ENCODE measurements around the gene C2orf72. TPM values are rescaled to one million over a fixed set of nuclear protein-coding genes. Genes with fewer than 3 reads are reported as not detected.

The C2orf72 gene
- total RNA-seq, 1 donor from 2014 or later: 0.05 TPM

GRCh38 chr2:231038483-231039293 lies 1.4 kb downstream of the C2orf72 start:
- H3K4me3 ChIP-seq: peak overlapping the region; percentile 46
- no peak for TF ChIP-seq CTCF (IDR thresholded peaks at IDR 0.05; ENCODE audit: borderline replicate concordance)
- no peaks in the 10 kb centered on the region for H3K36me3 ChIP-seq
- peaks cover 5% of the 10 kb centered on the region for H3K4me1 ChIP-seq
- no peak for DNase-seq
- peaks cover 90% of the 10 kb centered on the region for H3K27me3 ChIP-seq (ENCODE audit: low read depth)
- no peak overlapping the region for H3K27ac ChIP-seq (replicated peaks)
- intact Hi-C loops (cut with micrococcal nuclease): no loop called here
- no peaks in the 10 kb centered on the region for H3K9me3 ChIP-seq (replicated peaks)

- no peak for TF ChIP-seq CTCF (IDR thresholded peaks at IDR 0.05; ENCODE audit: borderline replicate concordance)
- DNase-seq: no peak
- intact Hi-C loops (cut with micrococcal nuclease): no loop called here
- H3K9me3 ChIP-seq (replicated peaks): no peaks in the 10 kb centered on the region
- H3K4me1 ChIP-seq: peaks cover 5% of the 10 kb centered on the region
- no peak overlapping the region for H3K4me3 ChIP-seq
- no peak overlapping the region for H3K27ac ChIP-seq (replicated peaks)
- no peaks in the 10 kb centered on the region for H3K36me3 ChIP-seq
- H3K27me3 ChIP-seq (ENCODE audit: low read depth): peaks cover 84% of the 10 kb centered on the region
These were observed 2.0 kb downstream of the C2orf72 start for GRCh38 chr2:231039294-231039664.

- DNase-seq: no peak
- no peaks in the 10 kb centered on the region for H3K36me3 ChIP-seq
- no peak for TF ChIP-seq CTCF (IDR thresholded peaks at IDR 0.05; ENCODE audit: borderline replicate concordance)
- no peaks in the 10 kb centered on the region for H3K9me3 ChIP-seq (replicated peaks)
- intact Hi-C loops (cut with micrococcal nuclease): no loop called here
- H3K4me3 ChIP-seq: no peak overlapping the region
- peaks cover 5% of the 10 kb centered on the region for H3K4me1 ChIP-seq
- peaks cover 78% of the 10 kb centered on the region for H3K27me3 ChIP-seq (ENCODE audit: low read depth)
- no peak overlapping the region for H3K27ac ChIP-seq (replicated peaks)
These were observed 2.6 kb downstream of the C2orf72 start for GRCh38 chr2:231039821-231040364.

- intact Hi-C loops (cut with micrococcal nuclease): no loop called here
- no peak for DNase-seq
- Histone ChIP-seq H3K27me3 (ENCODE audit: low read depth) (peaks cover 65% of the 10 kb centered on the region), H3K4me3 (no peak overlapping the region), H3K27ac (replicated peaks) (no peak overlapping the region), H3K9me3 (replicated peaks) (no peaks in the 10 kb centered on the region), H3K4me1 (peaks cover 5% of the 10 kb centered on the region), H3K36me3 (no peaks in the 10 kb centered on the region)
- no peak for TF ChIP-seq CTCF (IDR thresholded peaks at IDR 0.05; ENCODE audit: borderline replicate concordance)
These were observed 3.9 kb downstream of the C2orf72 start for GRCh38 chr2:231041061-231041689.

- no peak for DNase-seq
- H3K9me3 ChIP-seq (replicated peaks): no peaks in the 10 kb centered on the region
- no peaks in the 10 kb centered on the region for H3K4me1 ChIP-seq
- TF ChIP-seq CTCF (IDR thresholded peaks at IDR 0.05; ENCODE audit: borderline replicate concordance): no peak
- intact Hi-C loops (cut with micrococcal nuclease): no loop called here
- no peaks in the 10 kb centered on the region for H3K36me3 ChIP-seq
- H3K27me3 ChIP-seq (ENCODE audit: low read depth): peaks cover 63% of the 10 kb centered on the region
- no peak overlapping the region for H3K27ac ChIP-seq (replicated peaks)
- no peak overlapping the region for H3K4me3 ChIP-seq
These were observed 6.5 kb downstream of the C2orf72 start for GRCh38 chr2:231043796-231044195.
